Neural progenitor cell (in vitro differentiated cells): ENCODE data around the gene INO80. TPM values are rescaled to one million over a fixed set of nuclear protein-coding genes. Genes with fewer than 3 reads are reported as not detected.

Experiments used
- DNase-seq: peaks from one replicate; pipeline ENCODE4 v3.0.0-alpha.2; 2016; ENCODE audit warnings: low spot score
- H2AFZ ChIP-seq: fragments of 200-600 bp; sonication (generic); replicated peaks from 2 replicates; pipeline ENCODE4 v1.6.1; 2016; ENCODE audit warnings: antibody characterized with exemption
- H3F3A ChIP-seq: fragments of 200-600 bp; sonication (generic); 2 replicates; pipeline ENCODE4 v1.6.1; 2016; ENCODE audit warnings: antibody characterized with exemption, low read depth
- H3K27ac ChIP-seq: fragments of 200-600 bp; sonication (generic); 2 replicates; pipeline ENCODE4 v1.5.1; 2016; ENCODE audit warnings: mild to moderate bottlenecking
- H3K27me3 ChIP-seq: fragments of 200-600 bp; sonication (generic); 2 replicates; pipeline ENCODE4 v1.6.1; 2016; ENCODE audit warnings: mild to moderate bottlenecking, moderate library complexity
- H3K36me3 ChIP-seq: fragments of 200-600 bp; sonication (generic); 2 replicates; pipeline ENCODE4 v1.5.1; 2016
- H3K4me1 ChIP-seq: fragments of 200-600 bp; sonication (generic); 2 replicates; pipeline ENCODE4 v1.6.1; 2016; ENCODE audit warnings: mixed run types
- H3K4me2 ChIP-seq: fragments of 200-600 bp; sonication (generic); 2 replicates; pipeline ENCODE4 v1.6.1; 2016
- H3K4me3 ChIP-seq: fragments of 200-600 bp; sonication (generic); 2 replicates; pipeline ENCODE4 v1.5.1; 2016
- H3K79me2 ChIP-seq: fragments of 200-600 bp; sonication (generic); 2 replicates; pipeline ENCODE4 v1.6.1; 2016; ENCODE audit warnings: low read depth
- H3K9ac ChIP-seq: fragments of 200-600 bp; sonication (generic); 2 replicates; pipeline ENCODE4 v1.6.1; 2016
- H3K9me3 ChIP-seq: fragments of 200-600 bp; sonication (generic); 2 replicates; pipeline ENCODE4 v1.5.1; 2016; ENCODE audit warnings: low read depth
- H4K20me1 ChIP-seq: fragments of 200-600 bp; sonication (generic); 2 replicates; pipeline ENCODE4 v1.6.1; 2016; ENCODE audit warnings: low read depth
- H3K27ac Mint-ChIP-seq: 3 replicates; pipeline ENCODE4 v1.8.0; 2021; ENCODE audit warnings: mixed read lengths
- H3K27me3 Mint-ChIP-seq: 2 replicates; pipeline ENCODE4 v1.8.0; 2022; ENCODE audit warnings: low read depth, mild to moderate bottlenecking, inconsistent platforms, moderate library complexity, mixed read lengths; ENCODE audit not compliant: insufficient read depth
- H3K36me3 Mint-ChIP-seq: 3 replicates; pipeline ENCODE4 v1.8.0; 2021; ENCODE audit warnings: mixed read lengths
- H3K4me1 Mint-ChIP-seq: 3 replicates; pipeline ENCODE4 v1.8.0; 2021; ENCODE audit warnings: mixed read lengths
- H3K4me3 Mint-ChIP-seq: 3 replicates; pipeline ENCODE4 v1.8.0; 2021; ENCODE audit warnings: mild to moderate bottlenecking, moderate library complexity, mixed read lengths
- H3K9me3 Mint-ChIP-seq: 3 replicates; pipeline ENCODE4 v1.8.0; 2020; ENCODE audit warnings: mixed read lengths
- EZH2 ChIP-seq: fragments of 200-600 bp; sonication (generic); IDR thresholded peaks from 2 replicates; pipeline ENCODE4 v1.6.1; 2017; ENCODE audit warnings: antibody characterized with exemption, mild to moderate bottlenecking, moderate library complexity
- EZH2phosphoT487 ChIP-seq: fragments of 200-600 bp; sonication (generic); IDR thresholded peaks from 2 replicates; pipeline ENCODE4 v1.6.1; 2017; ENCODE audit warnings: antibody characterized with exemption
- total RNA-seq: library from RNA; depleted of rRNA; stranded (reverse); fragments of >200 nt; gene quantifications from 2 replicates; pipeline ENCODE4 v1.2.3, GENCODE V29; 2015; ENCODE audit warnings: low replicate concordance
- TF ChIP-seq, protein P1 (sequence below): fragments of 200-600 bp; sonication (generic); IDR thresholded peaks from 2 replicates; pipeline ENCODE4 v1.5.1; 2017; ENCODE audit warnings: antibody characterized with exemption, mild to moderate bottlenecking

INO80 gene
- total RNA-seq, 1 donor from 2014 or later, result 25.4 TPM

- Histone ChIP-seq H4K20me1 (peaks cover 8% of the 10 kb centered on the region), H3F3A (peaks cover 3% of the 10 kb centered on the region), H3K27ac (no peak overlapping the region), H3K4me2 (no peak overlapping the region), H2AFZ (no peak overlapping the region), H3K4me3 (no peak overlapping the region), H3K9me3 (no peaks in the 10 kb centered on the region), H3K27me3 (no peaks in the 10 kb centered on the region), H3K4me1 (no peaks in the 10 kb centered on the region), H3K36me3 (peaks cover 1% of the 10 kb centered on the region), H3K9ac (no peak overlapping the region), H3K79me2 (no peaks in the 10 kb centered on the region)
- TF ChIP-seq, protein P1, sequence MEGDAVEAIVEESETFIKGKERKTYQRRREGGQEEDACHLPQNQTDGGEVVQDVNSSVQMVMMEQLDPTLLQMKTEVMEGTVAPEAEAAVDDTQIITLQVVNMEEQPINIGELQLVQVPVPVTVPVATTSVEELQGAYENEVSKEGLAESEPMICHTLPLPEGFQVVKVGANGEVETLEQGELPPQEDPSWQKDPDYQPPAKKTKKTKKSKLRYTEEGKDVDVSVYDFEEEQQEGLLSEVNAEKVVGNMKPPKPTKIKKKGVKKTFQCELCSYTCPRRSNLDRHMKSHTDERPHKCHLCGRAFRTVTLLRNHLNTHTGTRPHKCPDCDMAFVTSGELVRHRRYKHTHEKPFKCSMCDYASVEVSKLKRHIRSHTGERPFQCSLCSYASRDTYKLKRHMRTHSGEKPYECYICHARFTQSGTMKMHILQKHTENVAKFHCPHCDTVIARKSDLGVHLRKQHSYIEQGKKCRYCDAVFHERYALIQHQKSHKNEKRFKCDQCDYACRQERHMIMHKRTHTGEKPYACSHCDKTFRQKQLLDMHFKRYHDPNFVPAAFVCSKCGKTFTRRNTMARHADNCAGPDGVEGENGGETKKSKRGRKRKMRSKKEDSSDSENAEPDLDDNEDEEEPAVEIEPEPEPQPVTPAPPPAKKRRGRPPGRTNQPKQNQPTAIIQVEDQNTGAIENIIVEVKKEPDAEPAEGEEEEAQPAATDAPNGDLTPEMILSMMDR, result no peak
- TF ChIP-seq EZH2phosphoT487, result no peak
- TF ChIP-seq EZH2, result no peak
- no peak for DNase-seq
- no peaks in the 10 kb centered on the region for H3K4me1 Mint-ChIP-seq
- no peaks in the 10 kb centered on the region for H3K9me3 Mint-ChIP-seq
- no peak overlapping the region for H3K4me3 Mint-ChIP-seq
- H3K27me3 Mint-ChIP-seq, result peaks cover 2% of the 10 kb centered on the region
- H3K36me3 Mint-ChIP-seq, result peaks cover 2% of the 10 kb centered on the region
- H3K27ac Mint-ChIP-seq, result no peak overlapping the region
Measured at GRCh38 chr15:41020311-41020710, 95.8 kb downstream of the INO80 start.

GRCh38 chr15:41019174-41019573 lies 96.9 kb downstream of the INO80 start:
- H3K27ac Mint-ChIP-seq, result no peak overlapping the region
- no peaks in the 10 kb centered on the region for H3K9me3 Mint-ChIP-seq
- Histone ChIP-seq H4K20me1 (peaks cover 8% of the 10 kb centered on the region), H3K36me3 (peaks cover 11% of the 10 kb centered on the region), H3K27ac (no peak overlapping the region), H3K79me2 (no peaks in the 10 kb centered on the region), H3K4me2 (no peak overlapping the region), H3K9me3 (no peaks in the 10 kb centered on the region), H3K4me3 (no peak overlapping the region), H3F3A (peaks cover 3% of the 10 kb centered on the region), H3K27me3 (no peaks in the 10 kb centered on the region), H3K4me1 (no peaks in the 10 kb centered on the region), H3K9ac (peak overlapping the region; percentile 4), H2AFZ (no peak overlapping the region)
- no peaks in the 10 kb centered on the region for H3K4me1 Mint-ChIP-seq
- DNase-seq, result no peak
- H3K27me3 Mint-ChIP-seq, result peaks cover under 1% of the 10 kb centered on the region
- TF ChIP-seq, protein P1, result no peak
- TF ChIP-seq EZH2phosphoT487, result no peak
- TF ChIP-seq EZH2, result no peak
- peaks cover 4% of the 10 kb centered on the region for H3K36me3 Mint-ChIP-seq
- H3K4me3 Mint-ChIP-seq, result no peak overlapping the region

DNA sequence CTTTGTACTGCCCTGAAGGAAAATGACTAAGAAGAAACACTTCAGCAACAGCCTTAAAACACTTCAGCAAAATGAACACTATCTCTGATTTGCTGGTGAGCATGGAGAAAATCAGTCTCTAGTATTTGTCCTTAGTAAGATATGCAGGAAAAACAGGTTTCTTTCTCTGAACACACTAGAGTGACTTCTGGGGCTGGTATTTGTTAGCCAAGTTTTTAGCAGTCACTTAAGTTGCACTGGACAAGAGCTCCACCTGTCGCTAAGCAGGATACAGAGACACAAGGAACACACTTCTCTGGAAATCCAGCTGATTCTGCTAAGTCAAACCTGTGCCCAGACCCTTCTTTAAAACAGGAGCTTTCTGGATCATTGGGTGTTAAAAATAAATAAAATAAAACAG lies 97.5 kb downstream of the INO80 start:
- peak; percentile 16 for DNase-seq
- Histone ChIP-seq H3K4me1 (no peaks in the 10 kb centered on the region), H3K9me3 (no peaks in the 10 kb centered on the region), H3K36me3 (peaks cover 11% of the 10 kb centered on the region), H3K27ac (no peak overlapping the region), H4K20me1 (peaks cover 8% of the 10 kb centered on the region), H3K27me3 (no peaks in the 10 kb centered on the region), H3K4me3 (no peak overlapping the region), H3K4me2 (no peak overlapping the region), H3K9ac (peak overlapping the region; percentile 4), H2AFZ (no peak overlapping the region), H3K79me2 (no peaks in the 10 kb centered on the region), H3F3A (no peaks in the 10 kb centered on the region)
- H3K4me1 Mint-ChIP-seq, result no peaks in the 10 kb centered on the region
- no peaks in the 10 kb centered on the region for H3K27me3 Mint-ChIP-seq
- H3K36me3 Mint-ChIP-seq, result peaks cover 4% of the 10 kb centered on the region
- no peak overlapping the region for H3K4me3 Mint-ChIP-seq
- TF ChIP-seq, protein P1, result peak; percentile 34
- TF ChIP-seq EZH2phosphoT487 (no peak), EZH2 (no peak)
- no peak overlapping the region for H3K27ac Mint-ChIP-seq
- no peaks in the 10 kb centered on the region for H3K9me3 Mint-ChIP-seq
